HG03064 (cell line): ENCODE results near the gene CSRP2.

Experiments used
- ATAC-seq: cut with Tn5 transposase; IDR thresholded peaks from one replicate; pipeline ENCODE4 v1.9.1; 2021; ENCODE audit warnings: low read depth; ENCODE audit not compliant: unreplicated experiment

CSRP2 gene

GRCh38 chr12:76895796-76896195 lies 17.0 kb upstream of the CSRP2 start:
- no peak for ATAC-seq

GRCh38 chr12:76891609-76892008 lies 12.8 kb upstream of the CSRP2 start:
- ATAC-seq, result no peak

- ATAC-seq, result no peak
These were observed 11.6 kb upstream of the CSRP2 start for GRCh38 chr12:76890151-76891143.

GRCh38 chr12:76888775-76889174 lies 10.0 kb upstream of the CSRP2 start:
- no peak for ATAC-seq

- ATAC-seq, result no peak
These were observed 5.0 kb upstream of the CSRP2 start for GRCh38 chr12:76883811-76884210.

- ATAC-seq, result no peak
These were observed 4.3 kb upstream of the CSRP2 start for GRCh38 chr12:76883151-76883550.

- ATAC-seq, result no peak
These were observed 3.5 kb upstream of the CSRP2 start for GRCh38 chr12:76882367-76882766.

GRCh38 chr12:76881142-76881541 lies 2.3 kb upstream of the CSRP2 start:
- ATAC-seq, result no peak

- no peak for ATAC-seq
These were observed 1.8 kb upstream of the CSRP2 start for GRCh38 chr12:76880519-76881023.

GRCh38 chr12:76879710-76880518 lies 1.1 kb upstream of the CSRP2 start:
- ATAC-seq, result no peak

- peak; percentile 37 for ATAC-seq
These were observed 520 bp downstream of the CSRP2 start for GRCh38 chr12:76878099-76878898.

- ATAC-seq, result no peak
These were observed 2.1 kb downstream of the CSRP2 start for GRCh38 chr12:76876696-76877229.

GRCh38 chr12:76874491-76875190 lies 4.2 kb downstream of the CSRP2 start:
- ATAC-seq, result no peak

GRCh38 chr12:76874027-76874426 lies 4.8 kb downstream of the CSRP2 start:
- ATAC-seq, result no peak

- no peak for ATAC-seq
These were observed 6.4 kb downstream of the CSRP2 start for GRCh38 chr12:76872415-76872814.

GRCh38 chr12:76871742-76872141 lies 7.1 kb downstream of the CSRP2 start:
- ATAC-seq, result no peak

- no peak for ATAC-seq
These were observed 7.7 kb downstream of the CSRP2 start for GRCh38 chr12:76871082-76871481.

GRCh38 chr12:76866726-76867125 lies 12.1 kb downstream of the CSRP2 start:
- peak; percentile 49 for ATAC-seq

GRCh38 chr12:76866151-76866567 lies 12.7 kb downstream of the CSRP2 start:
- no peak for ATAC-seq
